ENCODE measurements around the gene RNASET2.

GRCh38 chr6:166976636-166977035 is 20.3 kb upstream of the RNASET2 start:
- no peak for TF ChIP-seq SIN3A (IDR thresholded peaks at IDR 0.05; ENCODE audit: borderline replicate concordance, insufficient read depth, low read length)
- no peak for TF ChIP-seq REST (IDR thresholded peaks at IDR 0.05; ENCODE audit: insufficient read depth in 1 of 2, low read depth in 2 of 2, low read length in 2 of 2)
- no peak for TF ChIP-seq TAF1 (IDR thresholded peaks at IDR 0.05; ENCODE audit: borderline replicate concordance, insufficient read depth, low read length)
- TF ChIP-seq POLR2AphosphoS5 (IDR thresholded peaks at IDR 0.05; ENCODE audit: low read depth, low read length), result no peak
- no peak for TF ChIP-seq FOXP2 (optimal IDR thresholded peaks at IDR 0.05; ENCODE audit: borderline replicate concordance, extremely low read depth, extremely low read length, insufficient read depth)
